Natural killer cell (primary cell): ENCODE measurements around the gene MAN1C1. TPM values are rescaled to one million over a fixed set of nuclear protein-coding genes. Genes with fewer than 3 reads are reported as not detected.

Experiments used
- ATAC-seq, 3 donors: fragments of 150-1000 bp in 2 of 3; fragments of 200-7000 bp in 1 of 3; cut with Tn5 transposase; 1 replicate in 1 of 3; 2 replicates in 2 of 3; pipeline ENCODE4 v1.10.0; 2021; ENCODE audit warnings: mild to moderate bottlenecking in 2 of 3, moderate library complexity in 2 of 3
- DNase-seq, 2 donors: peaks; one replicate each; pipeline versions ENCODE4 v3.0.0 to v3.0.0-alpha.2; 2013 to 2021; ENCODE audit warnings: mixed read lengths in 1 of 2
- H3K27ac ChIP-seq: one replicate; pipeline ENCODE4 v1.5.1; 2013; ENCODE audit warnings: mild to moderate bottlenecking, low read length
- H3K27me3 ChIP-seq: one replicate; pipeline ENCODE4 v1.6.1; 2013; ENCODE audit warnings: low read length; ENCODE audit not compliant: control insufficient read depth, insufficient read depth
- H3K36me3 ChIP-seq: one replicate; pipeline ENCODE4 v1.6.1; 2013; ENCODE audit warnings: low read length; ENCODE audit not compliant: control insufficient read depth, insufficient read depth
- H3K4me1 ChIP-seq: one replicate; pipeline ENCODE4 v1.6.1; 2013; ENCODE audit warnings: low read length; ENCODE audit not compliant: control insufficient read depth, insufficient read depth
- H3K4me3 ChIP-seq: one replicate; pipeline ENCODE4 v1.5.1; 2013; ENCODE audit warnings: low read length
- H3K9me3 ChIP-seq: one replicate; pipeline ENCODE4 v1.6.1; 2013; ENCODE audit warnings: low read length; ENCODE audit not compliant: control insufficient read depth, insufficient read depth
- H3K27ac Mint-ChIP-seq, 2 donors: one replicate each; pipeline ENCODE4 v1.8.0; 2022; ENCODE audit warnings: mild to moderate bottlenecking in 2 of 2, mixed read lengths in 2 of 2, moderate library complexity in 1 of 2
- H3K27me3 Mint-ChIP-seq, 2 donors: one replicate each; pipeline ENCODE4 v1.8.0; 2022; ENCODE audit warnings: low read depth in 2 of 2, mixed read lengths in 2 of 2
- H3K36me3 Mint-ChIP-seq: one replicate; pipeline ENCODE4 v1.8.0; 2022; ENCODE audit warnings: mixed read lengths
- H3K4me1 Mint-ChIP-seq, 2 donors: one replicate each; pipeline ENCODE4 v1.8.0; 2022; ENCODE audit warnings: mixed read lengths in 2 of 2
- H3K4me3 Mint-ChIP-seq: one replicate; pipeline ENCODE4 v1.8.0; 2022; ENCODE audit warnings: mild to moderate bottlenecking, moderate library complexity, mixed read lengths
- H3K9me3 Mint-ChIP-seq, 2 donors: one replicate each; pipeline ENCODE4 v1.8.0; 2022; ENCODE audit warnings: mixed read lengths in 2 of 2
- CTCF ChIP-seq: fragments of 200-600 bp; IDR thresholded peaks from one replicate; pipeline ENCODE4 v1.8.0; 2022; ENCODE audit warnings: antibody characterized with exemption
- WGBS: methylation state at CpG from one replicate; pipeline ENCODE4 v1.1.7; 2013; ENCODE audit warnings: missing lambda C conversion rate; ENCODE audit not compliant: insufficient coverage; 5-methylcytosine and 5-hydroxymethylcytosine counted together
- intact Hi-C: fragments of 100-400 bp; cut with micrococcal nuclease; formaldehyde crosslinking; loops from one replicate; pipeline ENCODE4 v1.14.2; 2022
- total RNA-seq, 4 donors: library from RNA; stranded (reverse); fragments of 120-200 nt in 1 of 4; gene quantifications; one replicate each; pipeline versions ENCODE4 v1.2.3 to v1.2.4, GENCODE V29; 2013 to 2022

MAN1C1 gene
- total RNA-seq, 3 donors from 2014 or later (not counting 1 experiment from before 2014, with no cell fraction given) = 3.6 to 7.5 (median 7.1) TPM

DNA sequence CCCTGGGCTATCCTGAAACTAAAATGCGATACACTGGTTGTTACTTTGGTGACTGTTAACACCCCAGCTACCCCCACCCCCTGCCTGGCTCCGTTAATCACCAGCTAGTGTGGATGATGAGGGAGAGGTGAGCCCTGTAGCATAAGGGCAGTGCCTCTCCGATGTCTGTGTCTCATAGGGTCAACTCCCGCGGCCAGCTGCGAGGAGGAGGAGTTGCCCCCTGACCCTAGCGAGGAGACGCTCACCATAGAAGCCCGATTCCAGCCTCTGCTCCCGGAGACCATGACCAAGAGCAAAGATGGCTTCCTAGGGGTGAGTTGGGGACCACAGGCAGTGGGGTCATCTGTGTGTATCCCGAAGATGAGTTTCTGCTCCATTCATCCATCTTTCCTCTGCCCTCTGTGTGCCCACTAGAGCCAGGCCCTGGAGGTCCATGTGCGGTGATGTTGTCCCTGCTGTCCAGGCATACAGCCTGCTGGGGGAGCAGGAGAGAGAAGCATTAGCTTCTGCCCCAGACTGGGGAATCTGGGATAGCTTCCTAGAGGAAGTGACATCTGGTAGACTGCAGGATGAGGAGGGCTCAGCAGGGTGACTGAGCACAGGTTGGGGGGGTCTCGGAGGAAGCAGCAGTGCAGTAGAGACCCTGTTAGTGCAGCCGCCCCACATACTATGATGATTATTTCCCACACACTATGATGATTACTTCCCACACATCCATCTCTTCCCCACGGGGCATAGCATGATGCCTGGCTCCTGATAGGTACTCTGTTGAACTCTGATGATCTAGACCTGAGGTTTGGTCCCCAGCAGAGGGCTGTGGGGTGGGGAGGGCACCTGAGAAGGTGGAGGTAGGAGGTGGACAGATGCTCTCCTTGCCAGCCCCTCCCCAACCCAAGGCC, 188.6 kb downstream of the MAN1C1 start:
- DNase-seq = no peak
- ATAC-seq = no peak
- no peaks in the 10 kb centered on the region for H3K27me3 ChIP-seq
- H3K27ac ChIP-seq = no peak overlapping the region
- Mint-ChIP-seq H3K27ac (no peak overlapping the region), H3K4me3 (no peak overlapping the region), H3K4me1 (peaks cover 0 to 8% of the 10 kb centered on the region in 2 donors), H3K27me3 (peaks cover 0 to 3% of the 10 kb centered on the region in 2 donors), H3K36me3 (no peaks in the 10 kb centered on the region), H3K9me3 (no peaks in the 10 kb centered on the region)
- no peaks in the 10 kb centered on the region for H3K36me3 ChIP-seq
- intact Hi-C loops = no loop called here
- H3K4me1 ChIP-seq = peaks cover 17% of the 10 kb centered on the region
- TF ChIP-seq CTCF = no peak
- no peak overlapping the region for H3K4me3 ChIP-seq
- H3K9me3 ChIP-seq = no peaks in the 10 kb centered on the region
- 96% methylated on average over 13 of the region's 15 CpGs for WGBS

GRCh38 chr1:25805863-25806225, 189.3 kb downstream of the MAN1C1 start:
- H3K27me3 Mint-ChIP-seq = no peaks in the 10 kb centered on the region
- DNase-seq (no peak), ATAC-seq (no peak)
- H3K27ac Mint-ChIP-seq = no peak overlapping the region
- no peaks in the 10 kb centered on the region for H3K27me3 ChIP-seq
- no peaks in the 10 kb centered on the region for H3K36me3 Mint-ChIP-seq
- H3K36me3 ChIP-seq = no peaks in the 10 kb centered on the region
- no peak overlapping the region for H3K4me3 Mint-ChIP-seq
- no peak overlapping the region for H3K27ac ChIP-seq
- no peak for TF ChIP-seq CTCF
- H3K4me1 Mint-ChIP-seq = peaks cover 0 to 2% of the 10 kb centered on the region in 2 donors
- no peaks in the 10 kb centered on the region for H3K9me3 ChIP-seq
- 80% methylated on average over 3 of the region's 3 CpGs for WGBS
- intact Hi-C loops = no loop called here
- no peak overlapping the region for H3K4me3 ChIP-seq
- H3K9me3 Mint-ChIP-seq = no peaks in the 10 kb centered on the region
- H3K4me1 ChIP-seq = peaks cover 17% of the 10 kb centered on the region

DNA sequence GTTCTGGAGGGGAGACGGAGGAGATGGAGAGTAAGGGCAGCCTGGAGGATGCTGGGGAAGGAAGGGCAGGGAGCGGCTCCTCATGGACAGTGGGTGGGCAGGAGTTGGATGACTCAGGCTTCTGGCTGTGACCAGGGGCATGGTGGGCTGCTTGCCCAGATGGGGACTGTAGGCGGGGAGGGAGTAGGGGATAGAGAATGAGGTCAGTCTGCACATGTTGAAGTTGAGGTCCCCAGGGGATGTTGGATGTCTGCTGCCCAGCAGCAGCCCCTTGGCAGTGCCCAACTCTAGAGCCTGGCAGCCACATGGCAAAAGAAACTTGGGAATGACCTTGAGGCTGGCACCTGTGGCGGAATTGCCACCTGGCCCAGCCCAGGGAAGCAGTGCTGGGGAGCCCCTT, 189.8 kb downstream of the MAN1C1 start:
- H3K36me3 ChIP-seq = no peaks in the 10 kb centered on the region
- Mint-ChIP-seq H3K4me1 (no peaks in the 10 kb centered on the region), H3K9me3 (no peaks in the 10 kb centered on the region), H3K4me3 (no peak overlapping the region), H3K36me3 (no peaks in the 10 kb centered on the region), H3K27ac (no peak overlapping the region), H3K27me3 (no peaks in the 10 kb centered on the region)
- DNase-seq (no peak), ATAC-seq (no peak)
- H3K9me3 ChIP-seq = no peaks in the 10 kb centered on the region
- WGBS = 96% methylated on average over 4 of the region's 4 CpGs
- H3K4me1 ChIP-seq = peaks cover 15% of the 10 kb centered on the region
- no peak for TF ChIP-seq CTCF
- H3K27ac ChIP-seq = no peak overlapping the region
- intact Hi-C loops = no loop called here
- no peak overlapping the region for H3K4me3 ChIP-seq
- H3K27me3 ChIP-seq = no peaks in the 10 kb centered on the region
